Neural progenitor cell (in vitro differentiated cells): Measurements from ENCODE around the gene B4GALNT3. TPM values are rescaled to one million over a fixed set of nuclear protein-coding genes. Genes with fewer than 3 reads are reported as not detected.
A peak's percentile ranks its signal among the peaks of the same experiment; 100 is the strongest.

Experiments
- DNase-seq: peaks from one replicate; pipeline ENCODE4 v3.0.0-alpha.2; 2016; ENCODE audit warnings: low spot score
- H2AFZ ChIP-seq: fragments of 200-600 bp; sonication (generic); replicated peaks from 2 replicates; pipeline ENCODE4 v1.6.1; 2016; ENCODE audit warnings: antibody characterized with exemption
- H3F3A ChIP-seq: fragments of 200-600 bp; sonication (generic); 2 replicates; pipeline ENCODE4 v1.6.1; 2016; ENCODE audit warnings: antibody characterized with exemption, low read depth
- H3K27ac ChIP-seq: fragments of 200-600 bp; sonication (generic); 2 replicates; pipeline ENCODE4 v1.5.1; 2016; ENCODE audit warnings: mild to moderate bottlenecking
- H3K27me3 ChIP-seq: fragments of 200-600 bp; sonication (generic); 2 replicates; pipeline ENCODE4 v1.6.1; 2016; ENCODE audit warnings: mild to moderate bottlenecking, moderate library complexity
- H3K36me3 ChIP-seq: fragments of 200-600 bp; sonication (generic); 2 replicates; pipeline ENCODE4 v1.5.1; 2016
- H3K4me1 ChIP-seq: fragments of 200-600 bp; sonication (generic); 2 replicates; pipeline ENCODE4 v1.6.1; 2016; ENCODE audit warnings: mixed run types
- H3K4me2 ChIP-seq: fragments of 200-600 bp; sonication (generic); 2 replicates; pipeline ENCODE4 v1.6.1; 2016
- H3K4me3 ChIP-seq: fragments of 200-600 bp; sonication (generic); 2 replicates; pipeline ENCODE4 v1.5.1; 2016
- H3K79me2 ChIP-seq: fragments of 200-600 bp; sonication (generic); 2 replicates; pipeline ENCODE4 v1.6.1; 2016; ENCODE audit warnings: low read depth
- H3K9ac ChIP-seq: fragments of 200-600 bp; sonication (generic); 2 replicates; pipeline ENCODE4 v1.6.1; 2016
- H3K9me3 ChIP-seq: fragments of 200-600 bp; sonication (generic); 2 replicates; pipeline ENCODE4 v1.5.1; 2016; ENCODE audit warnings: low read depth
- H4K20me1 ChIP-seq: fragments of 200-600 bp; sonication (generic); 2 replicates; pipeline ENCODE4 v1.6.1; 2016; ENCODE audit warnings: low read depth
- H3K27ac Mint-ChIP-seq: 3 replicates; pipeline ENCODE4 v1.8.0; 2021; ENCODE audit warnings: mixed read lengths
- H3K27me3 Mint-ChIP-seq: 2 replicates; pipeline ENCODE4 v1.8.0; 2022; ENCODE audit warnings: low read depth, mild to moderate bottlenecking, inconsistent platforms, moderate library complexity, mixed read lengths; ENCODE audit not compliant: insufficient read depth
- H3K36me3 Mint-ChIP-seq: 3 replicates; pipeline ENCODE4 v1.8.0; 2021; ENCODE audit warnings: mixed read lengths
- H3K4me1 Mint-ChIP-seq: 3 replicates; pipeline ENCODE4 v1.8.0; 2021; ENCODE audit warnings: mixed read lengths
- H3K4me3 Mint-ChIP-seq: 3 replicates; pipeline ENCODE4 v1.8.0; 2021; ENCODE audit warnings: mild to moderate bottlenecking, moderate library complexity, mixed read lengths
- H3K9me3 Mint-ChIP-seq: 3 replicates; pipeline ENCODE4 v1.8.0; 2020; ENCODE audit warnings: mixed read lengths
- EZH2 ChIP-seq: fragments of 200-600 bp; sonication (generic); IDR thresholded peaks from 2 replicates; pipeline ENCODE4 v1.6.1; 2017; ENCODE audit warnings: antibody characterized with exemption, mild to moderate bottlenecking, moderate library complexity
- EZH2phosphoT487 ChIP-seq: fragments of 200-600 bp; sonication (generic); IDR thresholded peaks from 2 replicates; pipeline ENCODE4 v1.6.1; 2017; ENCODE audit warnings: antibody characterized with exemption
- total RNA-seq: library from RNA; depleted of rRNA; stranded (reverse); fragments of >200 nt; gene quantifications from 2 replicates; pipeline ENCODE4 v1.2.3, GENCODE V29; 2015; ENCODE audit warnings: low replicate concordance
- TF ChIP-seq, protein P1 (sequence below): fragments of 200-600 bp; sonication (generic); IDR thresholded peaks from 2 replicates; pipeline ENCODE4 v1.5.1; 2017; ENCODE audit warnings: antibody characterized with exemption, mild to moderate bottlenecking

Gene B4GALNT3
- total RNA-seq, 1 donor from 2014 or later, result 29.0 TPM

DNA sequence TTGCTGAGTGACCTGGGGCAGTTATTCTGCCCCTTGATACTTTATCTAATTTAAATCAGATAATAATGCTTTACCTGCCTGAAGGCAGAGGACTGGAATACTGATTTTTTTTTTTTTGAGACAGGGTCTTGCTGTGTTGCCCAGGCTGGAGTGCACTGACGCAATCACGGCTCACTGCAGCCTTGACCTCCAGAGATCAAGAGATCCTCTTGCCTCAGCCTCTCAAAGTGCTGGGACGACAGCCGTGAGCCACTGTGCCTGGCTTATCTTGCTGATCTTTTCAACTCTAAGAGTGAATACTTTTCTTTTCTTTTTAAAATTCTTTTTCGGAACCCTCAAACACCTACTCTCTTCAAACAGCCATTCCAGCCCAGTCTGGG, 699 bp upstream of the B4GALNT3 start:
- Histone ChIP-seq H3K27me3 (peaks cover 41% of the 10 kb centered on the region), H3K4me2 (peak overlapping the region; percentile 94), H3F3A (peaks cover 9% of the 10 kb centered on the region), H3K27ac (no peak overlapping the region), H3K4me1 (peaks cover 11% of the 10 kb centered on the region), H3K4me3 (peak overlapping the region; percentile 85), H2AFZ (peak overlapping the region; percentile 86), H3K9ac (no peak overlapping the region), H3K36me3 (no peaks in the 10 kb centered on the region), H3K9me3 (no peaks in the 10 kb centered on the region), H4K20me1 (peaks cover 17% of the 10 kb centered on the region), H3K79me2 (peaks cover 15% of the 10 kb centered on the region)
- no peak for DNase-seq
- Mint-ChIP-seq H3K27ac (no peak overlapping the region), H3K27me3 (peaks cover 38% of the 10 kb centered on the region), H3K9me3 (no peaks in the 10 kb centered on the region), H3K36me3 (no peaks in the 10 kb centered on the region), H3K4me1 (peaks cover 23% of the 10 kb centered on the region), H3K4me3 (peak overlapping the region; percentile 84)
- TF ChIP-seq, protein P1, sequence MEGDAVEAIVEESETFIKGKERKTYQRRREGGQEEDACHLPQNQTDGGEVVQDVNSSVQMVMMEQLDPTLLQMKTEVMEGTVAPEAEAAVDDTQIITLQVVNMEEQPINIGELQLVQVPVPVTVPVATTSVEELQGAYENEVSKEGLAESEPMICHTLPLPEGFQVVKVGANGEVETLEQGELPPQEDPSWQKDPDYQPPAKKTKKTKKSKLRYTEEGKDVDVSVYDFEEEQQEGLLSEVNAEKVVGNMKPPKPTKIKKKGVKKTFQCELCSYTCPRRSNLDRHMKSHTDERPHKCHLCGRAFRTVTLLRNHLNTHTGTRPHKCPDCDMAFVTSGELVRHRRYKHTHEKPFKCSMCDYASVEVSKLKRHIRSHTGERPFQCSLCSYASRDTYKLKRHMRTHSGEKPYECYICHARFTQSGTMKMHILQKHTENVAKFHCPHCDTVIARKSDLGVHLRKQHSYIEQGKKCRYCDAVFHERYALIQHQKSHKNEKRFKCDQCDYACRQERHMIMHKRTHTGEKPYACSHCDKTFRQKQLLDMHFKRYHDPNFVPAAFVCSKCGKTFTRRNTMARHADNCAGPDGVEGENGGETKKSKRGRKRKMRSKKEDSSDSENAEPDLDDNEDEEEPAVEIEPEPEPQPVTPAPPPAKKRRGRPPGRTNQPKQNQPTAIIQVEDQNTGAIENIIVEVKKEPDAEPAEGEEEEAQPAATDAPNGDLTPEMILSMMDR, result no peak
- no peak for TF ChIP-seq EZH2phosphoT487
- TF ChIP-seq EZH2, result no peak

DNA sequence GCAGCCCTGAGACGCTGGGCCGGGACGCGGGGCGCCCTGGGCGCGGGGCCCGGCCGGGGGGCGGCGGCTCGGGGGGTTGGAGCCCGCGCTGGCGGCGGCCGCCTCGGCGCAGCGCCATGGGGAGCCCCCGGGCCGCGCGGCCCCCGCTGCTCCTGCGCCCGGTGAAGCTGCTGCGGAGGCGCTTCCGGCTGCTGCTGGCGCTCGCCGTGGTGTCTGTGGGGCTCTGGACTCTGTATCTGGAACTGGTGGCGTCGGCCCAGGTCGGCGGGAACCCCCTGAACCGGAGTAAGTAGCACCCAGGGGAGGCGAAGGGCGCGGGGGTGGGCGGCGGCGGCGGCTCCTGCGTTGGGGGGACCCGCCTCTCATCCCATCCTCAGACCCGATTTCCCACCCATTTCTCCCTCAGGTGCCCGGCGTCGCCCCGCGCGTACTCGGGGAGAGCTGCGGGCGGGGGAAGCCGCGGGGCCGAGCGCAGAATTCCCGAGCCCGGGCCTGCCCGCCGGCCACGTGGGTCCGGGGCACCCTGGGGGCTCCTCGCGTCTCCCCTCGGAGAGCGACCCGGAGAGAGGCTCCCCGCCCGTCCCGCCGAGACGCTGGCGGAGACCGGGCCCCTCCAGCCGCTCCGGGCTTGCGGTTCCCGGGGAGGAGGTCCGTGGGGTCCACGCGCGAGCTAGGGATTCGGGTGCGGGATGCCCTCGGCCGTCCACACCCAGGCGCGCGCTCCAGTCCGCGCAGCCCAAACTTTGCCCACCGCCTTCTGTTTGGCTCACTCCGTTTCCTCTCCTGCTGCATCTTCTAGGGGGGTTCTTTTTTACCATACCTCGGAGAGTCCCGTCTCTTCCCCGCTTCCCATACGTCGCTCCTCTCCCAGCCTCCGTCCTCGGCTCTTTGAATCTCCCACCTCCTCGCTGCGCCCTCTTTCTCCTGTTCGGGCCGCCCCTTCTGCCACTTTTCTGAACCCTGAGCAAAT, 807 bp downstream of the B4GALNT3 start:
- Mint-ChIP-seq H3K27ac (peak overlapping the region; percentile 5), H3K4me1 (peaks cover 12% of the 10 kb centered on the region), H3K27me3 (peaks cover 44% of the 10 kb centered on the region), H3K9me3 (no peaks in the 10 kb centered on the region), H3K4me3 (peak overlapping the region; percentile 85), H3K36me3 (no peaks in the 10 kb centered on the region)
- Histone ChIP-seq H2AFZ (no peak overlapping the region), H3K79me2 (peaks cover 21% of the 10 kb centered on the region), H3K4me2 (peak overlapping the region; percentile 94), H3F3A (peaks cover 11% of the 10 kb centered on the region), H3K9ac (no peak overlapping the region), H4K20me1 (peaks cover 20% of the 10 kb centered on the region), H3K27ac (no peak overlapping the region), H3K27me3 (peaks cover 41% of the 10 kb centered on the region), H3K36me3 (no peaks in the 10 kb centered on the region), H3K4me1 (peaks cover 16% of the 10 kb centered on the region), H3K9me3 (no peaks in the 10 kb centered on the region), H3K4me3 (peak overlapping the region; percentile 85)
- TF ChIP-seq, protein P1, result no peak
- no peak for TF ChIP-seq EZH2
- TF ChIP-seq EZH2phosphoT487, result no peak
- DNase-seq, result peak; percentile 57

DNA sequence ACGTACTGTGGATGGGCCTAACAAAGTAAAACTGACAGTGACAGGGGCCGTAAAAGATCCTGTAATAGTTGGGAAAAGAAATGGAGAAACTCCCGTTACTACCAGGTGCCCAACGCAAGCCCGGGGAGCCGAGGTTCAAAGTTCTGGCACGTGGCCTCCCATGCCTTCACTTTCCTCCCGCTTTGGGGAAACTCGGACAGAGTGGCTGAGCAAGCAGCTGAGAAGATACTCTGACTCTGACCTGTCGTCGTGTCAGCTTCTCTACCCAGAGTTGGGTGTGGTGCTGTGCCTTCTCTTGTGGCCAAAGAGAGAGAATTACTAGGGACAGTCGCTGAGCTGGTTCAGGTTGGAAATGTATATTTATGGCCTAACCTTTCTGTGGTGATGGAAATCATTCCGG, 1.7 kb downstream of the B4GALNT3 start:
- Histone ChIP-seq H3K27ac (no peak overlapping the region), H3F3A (peaks cover 11% of the 10 kb centered on the region), H4K20me1 (peaks cover 20% of the 10 kb centered on the region), H2AFZ (no peak overlapping the region), H3K4me2 (peak overlapping the region; percentile 94), H3K4me3 (peak overlapping the region; percentile 85), H3K27me3 (peaks cover 41% of the 10 kb centered on the region), H3K79me2 (peaks cover 21% of the 10 kb centered on the region), H3K9ac (no peak overlapping the region), H3K4me1 (peaks cover 13% of the 10 kb centered on the region), H3K9me3 (no peaks in the 10 kb centered on the region), H3K36me3 (no peaks in the 10 kb centered on the region)
- Mint-ChIP-seq H3K4me1 (peaks cover 7% of the 10 kb centered on the region), H3K27ac (no peak overlapping the region), H3K4me3 (peak overlapping the region; percentile 85), H3K36me3 (no peaks in the 10 kb centered on the region), H3K27me3 (peaks cover 45% of the 10 kb centered on the region), H3K9me3 (no peaks in the 10 kb centered on the region)
- TF ChIP-seq, protein P1, result no peak
- TF ChIP-seq EZH2phosphoT487 (no peak), EZH2 (no peak)
- DNase-seq, result no peak
